ENCODE data around the gene AKIP1. TPM values are rescaled to one million over a fixed set of nuclear protein-coding genes. Genes with fewer than 3 reads are reported as not detected.

The AKIP1 gene
- total RNA-seq, 1 experiment from 2014 or later, result 30.3 TPM

DNA sequence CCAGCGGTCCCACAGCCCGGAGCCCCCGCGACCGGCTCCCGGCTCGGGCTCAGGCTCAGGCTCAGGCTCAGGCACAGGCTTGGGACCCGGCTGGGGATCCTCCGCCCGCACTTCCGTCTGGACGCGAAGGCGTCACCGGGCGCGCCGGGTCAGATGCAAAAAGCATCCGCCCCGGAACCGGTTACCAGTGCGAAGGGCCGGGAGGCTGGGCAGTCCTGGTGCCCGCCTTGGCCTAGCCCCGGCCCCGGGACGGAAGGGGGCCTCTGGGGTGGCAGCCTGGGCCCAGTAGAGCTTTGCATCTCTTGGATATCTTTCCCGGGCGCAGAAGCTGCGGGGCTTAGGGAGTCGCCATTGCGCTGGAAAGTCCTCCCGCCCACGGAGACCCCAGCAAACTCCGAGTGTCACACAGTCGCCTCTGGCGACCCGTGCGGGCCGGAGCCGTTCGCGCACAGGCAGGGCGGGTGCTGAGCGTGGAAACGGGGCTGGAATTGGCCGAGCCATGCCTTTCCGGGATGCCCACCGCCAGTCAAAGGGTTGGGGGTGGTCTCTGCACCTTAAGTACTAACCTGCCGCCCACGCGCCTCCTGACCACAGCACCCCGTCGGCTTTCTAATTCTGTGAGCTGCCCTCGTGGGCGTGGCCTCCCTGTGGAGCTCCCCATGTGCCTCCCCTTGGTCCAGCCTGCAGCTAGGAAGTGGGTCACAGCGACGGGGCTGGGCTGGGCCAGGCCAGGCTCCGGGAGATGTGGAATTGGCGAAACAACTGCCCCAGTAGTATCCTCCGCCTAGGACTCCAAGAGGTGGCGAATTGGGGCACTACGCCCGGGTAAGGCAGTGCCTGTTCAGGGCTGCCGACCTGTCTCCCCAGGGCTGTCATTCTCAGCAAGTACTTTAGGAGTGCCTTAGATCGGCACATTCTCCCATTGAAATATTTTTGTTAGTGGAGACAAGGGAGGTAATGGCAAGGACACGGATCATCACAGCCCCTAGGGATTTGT lies 53.6 kb downstream of the AKIP1 start, which contains the start of gene TMEM9B:
TSS of gene TMEM9B (minus strand) at position 119 of the 997 bp plus-strand sequence. CDS start 129 bp downstream, outside the sequence.
- Histone ChIP-seq H3K4me2 (ENCODE audit: low read length) (peak within 1 kb of the TSS; percentile 84), H2AFZ (ENCODE audit: low read depth, low read length, poor library complexity, severe bottlenecking) (peak within 1 kb of the TSS; percentile 84), H3K9me3 (ENCODE audit: control insufficient read depth in 1 of 2, insufficient read depth in 1 of 2, low read depth in 1 of 2, low read length in 2 of 2) (no peaks in the 10 kb centered on the region), H3K4me3 (replicated peaks in 1 of 2; ENCODE audit: low read depth in 1 of 2, low read length in 2 of 2) (peak within 1 kb of the TSS; percentile 85 to 88), H3K27me3 (ENCODE audit: insufficient read depth, low read length) (no peaks in the 10 kb centered on the region), H3K36me3 (ENCODE audit: control insufficient read depth in 1 of 2, insufficient read depth in 2 of 2, low read length in 2 of 2) (no peaks in the 10 kb centered on the region), H3K4me1 (ENCODE audit: control insufficient read depth in 1 of 2, insufficient read depth in 2 of 2, low read length in 2 of 2) (peaks cover 10 to 25% of the 10 kb centered on the region in 2 experiments), H3K27ac (ENCODE audit: low read depth, low read length) (peak within 1 kb of the TSS; percentile 97), H3K79me2 (ENCODE audit: insufficient read depth, low read length) (peaks cover 34% of the 10 kb centered on the region), H4K20me1 (ENCODE audit: insufficient read depth) (no peaks in the 10 kb centered on the region), H3K9ac (ENCODE audit: low read length) (peak within 1 kb of the TSS; percentile 93), H3K9me2 (ENCODE audit: insufficient read depth) (no peaks in the 10 kb centered on the region)
- DNase-seq (ENCODE audit: low read depth, low spot score) (peak; percentile 78), ATAC-seq (peak; percentile 86)
- ChIA-PET RAD21 (ENCODE audit: low non-redundant PET in 1 of 2, low total read pairs in 2 of 2, uncharacterized antibody in 2 of 2, unreplicated experiment in 2 of 2) (interaction anchor here in 1 of 2 experiments (1.3 kb wide), 1 partner anchor 265 kb away, joined by 4 read pairs; no protein-coding TSS in a partner anchor), POLR2A (interaction anchor here (0.6 to 1.5 kb wide), 5 partner anchors 16 to 173 kb away, joined by 3 read pairs; no protein-coding TSS in a partner anchor), CTCF (interaction anchor here (1.0 to 1.8 kb wide), 5 partner anchors 30 to 542 kb away, joined by 3 to 8 read pairs (median 4); no protein-coding TSS in a partner anchor)
- intact Hi-C loops (cut with micrococcal nuclease), result loop anchor here (5.0 kb wide), 2 partner anchors 173 to 277 kb away; no protein-coding TSS in a partner anchor
- BruUV-seq (replicated peaks), result TSS peak; percentile 73
- TF ChIP-seq SRF (IDR thresholded peaks at IDR 0.05; ENCODE audit: low read depth) (peak; percentile 87), SP1 (IDR thresholded peaks at IDR 0.05; ENCODE audit: low read depth) (peak; percentile 57), POLR2A (IDR thresholded peaks at IDR 0.05; ENCODE audit: borderline replicate concordance, extremely low read depth, insufficient read depth, insufficient read length) (peak; percentile 66), TCF7L2 (IDR thresholded peaks at IDR 0.05; ENCODE audit: borderline replicate concordance, extremely low read depth, insufficient read depth, insufficient read length) (peak; percentile 46), FOSL1 (IDR thresholded peaks at IDR 0.05; ENCODE audit: low read depth) (no peak), ZFX (IDR thresholded peaks at IDR 0.05) (peak; percentile 99), SIN3A (IDR thresholded peaks at IDR 0.05; ENCODE audit: low read depth) (peak; percentile 91), CEBPB (IDR thresholded peaks at IDR 0.05; ENCODE audit: low read depth) (no peak), ZNF274 (IDR thresholded peaks at IDR 0.05; ENCODE audit: low read depth, low read length) (no peak), POLR2AphosphoS5 (IDR thresholded peaks at IDR 0.05; ENCODE audit: low read depth, low read length) (peak; percentile 92), ELF1 (IDR thresholded peaks at IDR 0.05; ENCODE audit: borderline replicate concordance, low read depth) (peak; percentile 92), EZH2 (IDR thresholded peaks at IDR 0.05) (no peak), CBX3 (IDR thresholded peaks at IDR 0.05; ENCODE audit: low read depth) (no peak), RAD21 (IDR thresholded peaks at IDR 0.05; ENCODE audit: low read depth) (no peak), EZH2phosphoT487 (IDR thresholded peaks at IDR 0.05; ENCODE audit: borderline replicate concordance) (no peak), YY1 (IDR thresholded peaks at IDR 0.05; ENCODE audit: extremely low read depth, insufficient replicate concordance, low read depth, low read length) (peak; percentile 64), EGR1 (IDR thresholded peaks at IDR 0.05; ENCODE audit: low read depth) (peak; percentile 97)
- TF ChIP-seq, protein P1, sequence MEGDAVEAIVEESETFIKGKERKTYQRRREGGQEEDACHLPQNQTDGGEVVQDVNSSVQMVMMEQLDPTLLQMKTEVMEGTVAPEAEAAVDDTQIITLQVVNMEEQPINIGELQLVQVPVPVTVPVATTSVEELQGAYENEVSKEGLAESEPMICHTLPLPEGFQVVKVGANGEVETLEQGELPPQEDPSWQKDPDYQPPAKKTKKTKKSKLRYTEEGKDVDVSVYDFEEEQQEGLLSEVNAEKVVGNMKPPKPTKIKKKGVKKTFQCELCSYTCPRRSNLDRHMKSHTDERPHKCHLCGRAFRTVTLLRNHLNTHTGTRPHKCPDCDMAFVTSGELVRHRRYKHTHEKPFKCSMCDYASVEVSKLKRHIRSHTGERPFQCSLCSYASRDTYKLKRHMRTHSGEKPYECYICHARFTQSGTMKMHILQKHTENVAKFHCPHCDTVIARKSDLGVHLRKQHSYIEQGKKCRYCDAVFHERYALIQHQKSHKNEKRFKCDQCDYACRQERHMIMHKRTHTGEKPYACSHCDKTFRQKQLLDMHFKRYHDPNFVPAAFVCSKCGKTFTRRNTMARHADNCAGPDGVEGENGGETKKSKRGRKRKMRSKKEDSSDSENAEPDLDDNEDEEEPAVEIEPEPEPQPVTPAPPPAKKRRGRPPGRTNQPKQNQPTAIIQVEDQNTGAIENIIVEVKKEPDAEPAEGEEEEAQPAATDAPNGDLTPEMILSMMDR (IDR thresholded peaks at IDR 0.05 in 2 of 3, conservative IDR thresholded peaks at IDR 0.05 in 1 of 3; ENCODE audit: borderline replicate concordance in 1 of 3, insufficient read depth in 1 of 3, low read depth in 2 of 3, low read length in 2 of 3), result no peak
- TF ChIP-seq, protein P2, sequence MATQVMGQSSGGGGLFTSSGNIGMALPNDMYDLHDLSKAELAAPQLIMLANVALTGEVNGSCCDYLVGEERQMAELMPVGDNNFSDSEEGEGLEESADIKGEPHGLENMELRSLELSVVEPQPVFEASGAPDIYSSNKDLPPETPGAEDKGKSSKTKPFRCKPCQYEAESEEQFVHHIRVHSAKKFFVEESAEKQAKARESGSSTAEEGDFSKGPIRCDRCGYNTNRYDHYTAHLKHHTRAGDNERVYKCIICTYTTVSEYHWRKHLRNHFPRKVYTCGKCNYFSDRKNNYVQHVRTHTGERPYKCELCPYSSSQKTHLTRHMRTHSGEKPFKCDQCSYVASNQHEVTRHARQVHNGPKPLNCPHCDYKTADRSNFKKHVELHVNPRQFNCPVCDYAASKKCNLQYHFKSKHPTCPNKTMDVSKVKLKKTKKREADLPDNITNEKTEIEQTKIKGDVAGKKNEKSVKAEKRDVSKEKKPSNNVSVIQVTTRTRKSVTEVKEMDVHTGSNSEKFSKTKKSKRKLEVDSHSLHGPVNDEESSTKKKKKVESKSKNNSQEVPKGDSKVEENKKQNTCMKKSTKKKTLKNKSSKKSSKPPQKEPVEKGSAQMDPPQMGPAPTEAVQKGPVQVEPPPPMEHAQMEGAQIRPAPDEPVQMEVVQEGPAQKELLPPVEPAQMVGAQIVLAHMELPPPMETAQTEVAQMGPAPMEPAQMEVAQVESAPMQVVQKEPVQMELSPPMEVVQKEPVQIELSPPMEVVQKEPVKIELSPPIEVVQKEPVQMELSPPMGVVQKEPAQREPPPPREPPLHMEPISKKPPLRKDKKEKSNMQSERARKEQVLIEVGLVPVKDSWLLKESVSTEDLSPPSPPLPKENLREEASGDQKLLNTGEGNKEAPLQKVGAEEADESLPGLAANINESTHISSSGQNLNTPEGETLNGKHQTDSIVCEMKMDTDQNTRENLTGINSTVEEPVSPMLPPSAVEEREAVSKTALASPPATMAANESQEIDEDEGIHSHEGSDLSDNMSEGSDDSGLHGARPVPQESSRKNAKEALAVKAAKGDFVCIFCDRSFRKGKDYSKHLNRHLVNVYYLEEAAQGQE (IDR thresholded peaks at IDR 0.05; ENCODE audit: low read depth), result no peak
- TF ChIP-seq, protein P3, sequence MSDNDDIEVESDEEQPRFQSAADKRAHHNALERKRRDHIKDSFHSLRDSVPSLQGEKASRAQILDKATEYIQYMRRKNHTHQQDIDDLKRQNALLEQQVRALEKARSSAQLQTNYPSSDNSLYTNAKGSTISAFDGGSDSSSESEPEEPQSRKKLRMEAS (IDR thresholded peaks at IDR 0.05), result peak; percentile 87
